Muscle of leg (tissue), 16 donors: ENCODE results near the gene YAP1. TPM values are rescaled to one million over a fixed set of nuclear protein-coding genes. Genes with fewer than 3 reads are reported as not detected.
A peak's percentile ranks its signal among the peaks of the same experiment; 100 is the strongest.

ENCODE experiments used
- DNase-seq: peaks from one replicate; pipeline ENCODE4 v3.0.0; 2013
- H3K27ac ChIP-seq: one replicate; pipeline ENCODE4 v1.5.1; 2013; ENCODE audit warnings: mild to moderate bottlenecking, low read length, control low read depth
- H3K27me3 ChIP-seq: one replicate; pipeline ENCODE4 v1.6.1; 2013; ENCODE audit warnings: low read length; ENCODE audit not compliant: control insufficient read depth, insufficient read depth
- H3K36me3 ChIP-seq: one replicate; pipeline ENCODE4 v1.6.1; 2013; ENCODE audit warnings: low read length; ENCODE audit not compliant: control insufficient read depth, insufficient read depth
- H3K4me1 ChIP-seq: one replicate; pipeline ENCODE4 v1.6.1; 2013; ENCODE audit warnings: low read length; ENCODE audit not compliant: control insufficient read depth, insufficient read depth
- H3K4me3 ChIP-seq: one replicate; pipeline ENCODE4 v1.5.1; 2013; ENCODE audit warnings: low read length, control low read depth
- H3K9me3 ChIP-seq: replicated peaks from 2 replicates; pipeline ENCODE4 v1.6.1; 2013; ENCODE audit warnings: low read depth, low read length; ENCODE audit not compliant: control insufficient read depth
- WGBS: methylation state at CpG from one replicate; pipeline ENCODE4 v1.1.5; 2013; ENCODE audit warnings: missing lambda C conversion rate; ENCODE audit not compliant: insufficient coverage; 5-methylcytosine and 5-hydroxymethylcytosine counted together
- long read RNA-seq, 11 donors: transcript quantifications; one replicate each; lab custom pipeline, GENCODE V29; 2026
- polyA plus RNA-seq, 8 donors: library from polyadenylated mRNA; unstranded; fragments of 120-200 nt; gene quantifications; one replicate each; pipeline versions ENCODE4 v1.2.1 to v1.2.3, GENCODE V29; 2013; ENCODE audit warnings: inconsistent platforms in 1 of 8, low replicate concordance in 1 of 8; ENCODE audit not compliant: insufficient read length in 8 of 8, insufficient read depth in 1 of 8
- total RNA-seq: library from RNA; stranded (reverse); fragments of 120-200 nt; gene quantifications from one replicate; pipeline ENCODE4 v1.2.4, GENCODE V29; 2013

Gene YAP1
- total RNA-seq (50.5 TPM), polyA plus RNA-seq (10 to 100 TPM; 60.3 to 97.9 (median 74.2) TPM)
- long read RNA-seq, donor 1, full-length matches to known transcripts = 7 of 7 reads
- long read RNA-seq, donor 1, partial matches to known transcripts = 0 of 7 reads
- long read RNA-seq, donor 1, other reads (novel, unspliced or antisense) = 0 of 7 reads
- long read RNA-seq, donor 2, full-length matches to known transcripts = 3 of 3 reads
- long read RNA-seq, donor 2, partial matches to known transcripts = 0 of 3 reads
- long read RNA-seq, donor 2, other reads (novel, unspliced or antisense) = 0 of 3 reads
- long read RNA-seq, donor 3, full-length matches to known transcripts = 10 of 10 reads
- long read RNA-seq, donor 3, partial matches to known transcripts = 0 of 10 reads
- long read RNA-seq, donor 3, other reads (novel, unspliced or antisense) = 0 of 10 reads
- long read RNA-seq, donor 4, full-length matches to known transcripts = 2 of 12 reads
- long read RNA-seq, donor 4, partial matches to known transcripts = 10 of 12 reads
- long read RNA-seq, donor 4, other reads (novel, unspliced or antisense) = 0 of 12 reads
- long read RNA-seq, donor 5, full-length matches to known transcripts = 31 of 37 reads
- long read RNA-seq, donor 5, partial matches to known transcripts = 6 of 37 reads
- long read RNA-seq, donor 5, other reads (novel, unspliced or antisense) = 0 of 37 reads
- long read RNA-seq, donor 6, full-length matches to known transcripts = 11 of 340 reads
- long read RNA-seq, donor 6, partial matches to known transcripts = 329 of 340 reads
- long read RNA-seq, donor 6, other reads (novel, unspliced or antisense) = 0 of 340 reads
- long read RNA-seq, donor 7, full-length matches to known transcripts = 7 of 54 reads
- long read RNA-seq, donor 7, partial matches to known transcripts = 47 of 54 reads
- long read RNA-seq, donor 7, other reads (novel, unspliced or antisense) = 0 of 54 reads
- long read RNA-seq, donor 8, full-length matches to known transcripts = 7 of 14 reads
- long read RNA-seq, donor 8, partial matches to known transcripts = 7 of 14 reads
- long read RNA-seq, donor 8, other reads (novel, unspliced or antisense) = 0 of 14 reads
- long read RNA-seq, donor 9, full-length matches to known transcripts = 7 of 14 reads
- long read RNA-seq, donor 9, partial matches to known transcripts = 7 of 14 reads
- long read RNA-seq, donor 9, other reads (novel, unspliced or antisense) = 0 of 14 reads
- long read RNA-seq, donor 10, full-length matches to known transcripts = 12 of 25 reads
- long read RNA-seq, donor 10, partial matches to known transcripts = 13 of 25 reads
- long read RNA-seq, donor 10, other reads (novel, unspliced or antisense) = 0 of 25 reads
- long read RNA-seq, donor 11, full-length matches to known transcripts = 7 of 14 reads
- long read RNA-seq, donor 11, partial matches to known transcripts = 7 of 14 reads
- long read RNA-seq, donor 11, other reads (novel, unspliced or antisense) = 0 of 14 reads

DNA sequence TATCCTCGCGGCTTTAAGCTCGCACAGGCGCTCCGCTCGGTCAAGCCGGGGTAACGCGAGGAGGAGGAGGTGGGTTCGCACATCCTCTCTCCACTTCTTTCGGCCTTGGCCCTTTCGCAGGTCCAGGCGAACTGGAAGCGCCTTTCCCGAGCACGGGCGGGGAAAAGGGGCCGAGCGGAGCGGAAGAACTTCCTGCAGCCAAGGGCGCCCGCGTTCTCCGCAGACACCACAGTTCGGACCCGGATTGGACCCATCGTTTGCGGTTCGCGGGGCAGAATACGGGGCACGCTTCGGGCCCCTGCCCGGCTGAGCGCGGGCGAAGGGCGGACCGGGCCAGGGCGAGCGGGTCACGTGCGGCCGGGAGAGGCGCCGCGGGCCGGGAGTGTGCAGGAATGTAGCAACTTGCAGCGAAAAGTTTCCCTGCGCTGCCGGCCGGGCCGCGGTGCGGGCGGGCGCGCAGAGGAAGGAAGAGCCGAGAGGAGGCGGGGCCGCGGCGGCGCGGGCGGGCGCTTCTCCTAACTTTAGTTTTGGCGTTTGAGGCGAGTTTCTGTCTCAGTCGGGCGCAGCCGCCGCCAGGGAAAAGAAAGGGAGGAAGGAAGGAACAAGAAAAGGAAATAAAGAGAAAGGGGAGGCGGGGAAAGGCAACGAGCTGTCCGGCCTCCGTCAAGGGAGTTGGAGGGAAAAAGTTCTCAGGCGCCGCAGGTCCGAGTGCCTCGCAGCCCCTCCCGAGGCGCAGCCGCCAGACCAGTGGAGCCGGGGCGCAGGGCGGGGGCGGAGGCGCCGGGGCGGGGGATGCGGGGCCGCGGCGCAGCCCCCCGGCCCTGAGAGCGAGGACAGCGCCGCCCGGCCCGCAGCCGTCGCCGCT is at the start of gene YAP1:
YAP1 (plus strand) TSS at position 552 of the 865 bp plus-strand sequence. CDS start 402 bp downstream, outside the sequence.
- peak within 1 kb of the TSS; percentile 99 for H3K27ac ChIP-seq
- peak; percentile 99 for DNase-seq
- H3K27me3 ChIP-seq = no peaks in the 10 kb centered on the region
- H3K4me3 ChIP-seq = peak within 1 kb of the TSS; percentile 87
- peaks cover 3% of the 10 kb centered on the region for H3K4me1 ChIP-seq
- no peaks in the 10 kb centered on the region for H3K36me3 ChIP-seq
- H3K9me3 ChIP-seq = no peaks in the 10 kb centered on the region
- WGBS = under 1% methylated on average over 97 of the region's 104 CpGs

GRCh38 chr11:102061276-102061675 is 49.0 kb upstream of the YAP1 start:
- no peak overlapping the region for H3K4me3 ChIP-seq
- no peak overlapping the region for H3K27ac ChIP-seq
- no peaks in the 10 kb centered on the region for H3K9me3 ChIP-seq
- WGBS = no CpG with 5 or more reads among the region's 2 CpGs
- no peak for DNase-seq
- H3K4me1 ChIP-seq = no peaks in the 10 kb centered on the region
- no peaks in the 10 kb centered on the region for H3K36me3 ChIP-seq
- H3K27me3 ChIP-seq = no peaks in the 10 kb centered on the region

DNA sequence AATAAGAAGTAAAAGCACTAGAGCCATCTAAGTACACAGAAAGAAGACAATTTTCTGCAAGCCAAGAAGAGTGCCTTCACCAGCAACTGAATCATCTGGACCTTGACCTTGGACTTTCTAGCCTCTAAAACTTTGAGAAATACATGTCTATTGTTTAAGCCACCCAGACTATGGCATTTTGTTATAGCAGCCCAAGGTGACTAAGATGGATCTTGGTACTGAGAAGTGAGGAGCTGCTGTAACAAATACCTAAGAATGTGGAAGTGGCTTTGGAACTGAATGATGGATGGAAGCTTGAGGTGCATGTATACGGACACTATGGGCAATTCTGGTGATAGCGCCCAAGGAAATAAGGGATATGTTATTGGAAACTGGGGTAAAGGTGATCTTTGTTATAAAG is 48.1 kb upstream of the YAP1 start:
- Histone ChIP-seq H3K4me1 (no peaks in the 10 kb centered on the region), H3K4me3 (no peak overlapping the region), H3K36me3 (no peaks in the 10 kb centered on the region), H3K9me3 (no peaks in the 10 kb centered on the region), H3K27me3 (no peaks in the 10 kb centered on the region), H3K27ac (no peak overlapping the region)
- 100% methylated on average over 2 of the region's 2 CpGs for WGBS
- DNase-seq = no peak

- Histone ChIP-seq H3K27me3 (no peaks in the 10 kb centered on the region), H3K27ac (no peak overlapping the region)
- WGBS = 100% methylated on average over 1 of the region's 2 CpGs
These were observed 45.9 kb upstream of the YAP1 start for GRCh38 chr11:102064316-102064715.

GRCh38 chr11:102070766-102071165 is 39.5 kb upstream of the YAP1 start:
- no CpG with 5 or more reads among the region's 1 CpG for WGBS
- H3K4me3 ChIP-seq = no peak overlapping the region
- H3K36me3 ChIP-seq = no peaks in the 10 kb centered on the region
- no peak for DNase-seq
- no peaks in the 10 kb centered on the region for H3K4me1 ChIP-seq
- H3K9me3 ChIP-seq = peaks cover 22% of the 10 kb centered on the region
- H3K27ac ChIP-seq = no peak overlapping the region
- H3K27me3 ChIP-seq = no peaks in the 10 kb centered on the region

More at GRCh38 chr11:102064316-102064715, 45.9 kb upstream of the YAP1 start:
- Histone ChIP-seq H3K4me3 (no peak overlapping the region), H3K36me3 (no peaks in the 10 kb centered on the region), H3K9me3 (no peaks in the 10 kb centered on the region), H3K4me1 (no peaks in the 10 kb centered on the region)
- DNase-seq = no peak

GRCh38 chr11:102071497-102072472 is 38.5 kb upstream of the YAP1 start:
- no peak for DNase-seq
- Histone ChIP-seq H3K27me3 (no peaks in the 10 kb centered on the region), H3K9me3 (peaks cover 22% of the 10 kb centered on the region), H3K4me3 (no peak overlapping the region), H3K36me3 (no peaks in the 10 kb centered on the region), H3K4me1 (no peaks in the 10 kb centered on the region), H3K27ac (no peak overlapping the region)
- WGBS = no CpG with 5 or more reads among the region's 1 CpG

DNA sequence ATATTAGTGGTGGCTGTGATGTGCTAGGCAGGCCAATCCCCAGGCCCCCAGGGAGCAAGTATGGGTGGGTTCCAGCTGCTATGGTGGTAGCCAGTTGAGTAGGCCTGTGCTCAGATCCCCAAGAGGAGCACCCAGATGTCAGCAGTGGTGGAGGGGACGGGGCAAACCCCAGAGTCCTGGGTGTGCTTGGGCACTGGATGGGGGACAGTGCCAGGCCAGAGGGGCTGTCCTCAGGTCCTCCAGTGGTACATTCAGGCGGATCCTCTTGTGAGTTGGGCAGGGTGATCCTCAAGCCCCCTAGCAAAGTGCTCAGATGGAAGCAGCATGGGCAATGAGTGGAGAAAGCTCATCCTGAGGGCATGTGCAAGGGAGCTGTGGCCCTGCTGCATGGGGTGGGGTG is 37.0 kb upstream of the YAP1 start:
- Histone ChIP-seq H3K36me3 (no peaks in the 10 kb centered on the region), H3K27me3 (no peaks in the 10 kb centered on the region), H3K27ac (no peak overlapping the region), H3K9me3 (peaks cover 22% of the 10 kb centered on the region), H3K4me1 (no peaks in the 10 kb centered on the region), H3K4me3 (no peak overlapping the region)
- 94% methylated on average over 2 of the region's 2 CpGs for WGBS
- DNase-seq = no peak

- Histone ChIP-seq H3K27ac (no peak overlapping the region), H3K4me1 (no peaks in the 10 kb centered on the region), H3K9me3 (no peaks in the 10 kb centered on the region), H3K36me3 (no peaks in the 10 kb centered on the region), H3K27me3 (no peaks in the 10 kb centered on the region), H3K4me3 (no peak overlapping the region)
- no peak for DNase-seq
These were observed 30.6 kb upstream of the YAP1 start for GRCh38 chr11:102079625-102080024.
